Measurements from ENCODE around the gene PTPRT. TPM values are rescaled to one million over a fixed set of nuclear protein-coding genes. Genes with fewer than 3 reads are reported as not detected.

The PTPRT gene
- total and polyA plus RNA-seq, 10 of the 15 experiments (the other 5 are each of a cell fraction or from before 2014, with no cell fraction given): not detected

GRCh38 chr20:43238833-43239232 lies 49.1 kb upstream of the PTPRT start:
- intact Hi-C loops (cut with micrococcal nuclease; ENCODE audit: unreplicated experiment): no loop called here
- Histone ChIP-seq H3K9ac (ENCODE audit: control insufficient read depth, insufficient read depth, low read length) (no peak overlapping the region), H3K4me3 (no peak overlapping the region), H3K27me3 (replicated peaks in 1 of 2; ENCODE audit: control insufficient read depth in 2 of 2, insufficient read depth in 2 of 2, low read length in 1 of 2) (no peaks in the 10 kb centered on the region; a peak in 2 of 4 replicates), H3K4me1 (ENCODE audit: control insufficient read depth, insufficient read depth, low read length) (no peaks in the 10 kb centered on the region), H3K79me2 (ENCODE audit: control insufficient read depth, insufficient read depth, low read length) (no peaks in the 10 kb centered on the region), H3K4me2 (ENCODE audit: control insufficient read depth, insufficient read depth) (no peak overlapping the region), H2AFZ (ENCODE audit: control insufficient read depth, low read depth, low read length) (no peak overlapping the region), H4K20me1 (ENCODE audit: control insufficient read depth, insufficient read depth) (no peaks in the 10 kb centered on the region), H3K27ac (ENCODE audit: control insufficient read depth, insufficient read depth) (no peak overlapping the region), H3K9me3 (replicated peaks; ENCODE audit: control insufficient read depth, insufficient read depth, low read length) (no peaks in the 10 kb centered on the region), H3K36me3 (ENCODE audit: control insufficient read depth in 2 of 2, insufficient read depth in 2 of 2, low read length in 1 of 2) (no peaks in the 10 kb centered on the region)
- ChIA-PET SMC1A (ENCODE audit: uncharacterized antibody, unreplicated experiment) (no interaction called here), CTCF (no interaction called here), POLR2A (no interaction called here), RAD21 (ENCODE audit: unreplicated experiment) (no interaction called here)
- ATAC-seq (peak; percentile 40; the same call in 1 of the 3 replicates), FAIRE-seq (no peak), DNase-seq (ENCODE audit: low read depth, low spot score) (no peak)
- in situ Hi-C loops (cut with MboI): no loop called here
- BruUV-seq (replicated peaks): no TSS peak
- 7% methylated on average over 3 of the region's 3 CpGs for WGBS (ENCODE audit: insufficient coverage, insufficient replicate concordance, low lambda C conversion rate, missing lambda C conversion rate)
- no peak for TF ChIP-seq JUNB (IDR thresholded peaks at IDR 0.05)
- TF ChIP-seq ZBTB40 (IDR thresholded peaks at IDR 0.05; ENCODE audit: borderline replicate concordance): no peak
- TF ChIP-seq ETV6 (conservative IDR thresholded peaks at IDR 0.05 in 1 of 2, IDR thresholded peaks at IDR 0.05 in 1 of 2; ENCODE audit: borderline replicate concordance in 1 of 2, low read depth in 1 of 2): no peak
- TF ChIP-seq SMAD1 (IDR thresholded peaks at IDR 0.05; ENCODE audit: low read depth, partially characterized antibody): no peak
- peak; percentile 73 for TF ChIP-seq NFYB (IDR thresholded peaks at IDR 0.05; ENCODE audit: insufficient read depth, low read depth, low read length)
- peak; percentile 32; the same call in 1 of the 2 replicates for TF ChIP-seq RAD51 (IDR thresholded peaks at IDR 0.05)
- no peak for TF ChIP-seq FOS (IDR thresholded peaks at IDR 0.05; ENCODE audit: borderline replicate concordance, extremely low read depth, insufficient read length)
- TF ChIP-seq, protein P1, sequence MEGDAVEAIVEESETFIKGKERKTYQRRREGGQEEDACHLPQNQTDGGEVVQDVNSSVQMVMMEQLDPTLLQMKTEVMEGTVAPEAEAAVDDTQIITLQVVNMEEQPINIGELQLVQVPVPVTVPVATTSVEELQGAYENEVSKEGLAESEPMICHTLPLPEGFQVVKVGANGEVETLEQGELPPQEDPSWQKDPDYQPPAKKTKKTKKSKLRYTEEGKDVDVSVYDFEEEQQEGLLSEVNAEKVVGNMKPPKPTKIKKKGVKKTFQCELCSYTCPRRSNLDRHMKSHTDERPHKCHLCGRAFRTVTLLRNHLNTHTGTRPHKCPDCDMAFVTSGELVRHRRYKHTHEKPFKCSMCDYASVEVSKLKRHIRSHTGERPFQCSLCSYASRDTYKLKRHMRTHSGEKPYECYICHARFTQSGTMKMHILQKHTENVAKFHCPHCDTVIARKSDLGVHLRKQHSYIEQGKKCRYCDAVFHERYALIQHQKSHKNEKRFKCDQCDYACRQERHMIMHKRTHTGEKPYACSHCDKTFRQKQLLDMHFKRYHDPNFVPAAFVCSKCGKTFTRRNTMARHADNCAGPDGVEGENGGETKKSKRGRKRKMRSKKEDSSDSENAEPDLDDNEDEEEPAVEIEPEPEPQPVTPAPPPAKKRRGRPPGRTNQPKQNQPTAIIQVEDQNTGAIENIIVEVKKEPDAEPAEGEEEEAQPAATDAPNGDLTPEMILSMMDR (IDR thresholded peaks at IDR 0.05 in 2 of 3, conservative IDR thresholded peaks at IDR 0.05 in 1 of 3; ENCODE audit: control insufficient read depth in 2 of 3, extremely low read depth in 1 of 3, insufficient read depth in 1 of 3, low read depth in 3 of 3, low read length in 3 of 3): no peak
- TF ChIP-seq, protein P2, sequence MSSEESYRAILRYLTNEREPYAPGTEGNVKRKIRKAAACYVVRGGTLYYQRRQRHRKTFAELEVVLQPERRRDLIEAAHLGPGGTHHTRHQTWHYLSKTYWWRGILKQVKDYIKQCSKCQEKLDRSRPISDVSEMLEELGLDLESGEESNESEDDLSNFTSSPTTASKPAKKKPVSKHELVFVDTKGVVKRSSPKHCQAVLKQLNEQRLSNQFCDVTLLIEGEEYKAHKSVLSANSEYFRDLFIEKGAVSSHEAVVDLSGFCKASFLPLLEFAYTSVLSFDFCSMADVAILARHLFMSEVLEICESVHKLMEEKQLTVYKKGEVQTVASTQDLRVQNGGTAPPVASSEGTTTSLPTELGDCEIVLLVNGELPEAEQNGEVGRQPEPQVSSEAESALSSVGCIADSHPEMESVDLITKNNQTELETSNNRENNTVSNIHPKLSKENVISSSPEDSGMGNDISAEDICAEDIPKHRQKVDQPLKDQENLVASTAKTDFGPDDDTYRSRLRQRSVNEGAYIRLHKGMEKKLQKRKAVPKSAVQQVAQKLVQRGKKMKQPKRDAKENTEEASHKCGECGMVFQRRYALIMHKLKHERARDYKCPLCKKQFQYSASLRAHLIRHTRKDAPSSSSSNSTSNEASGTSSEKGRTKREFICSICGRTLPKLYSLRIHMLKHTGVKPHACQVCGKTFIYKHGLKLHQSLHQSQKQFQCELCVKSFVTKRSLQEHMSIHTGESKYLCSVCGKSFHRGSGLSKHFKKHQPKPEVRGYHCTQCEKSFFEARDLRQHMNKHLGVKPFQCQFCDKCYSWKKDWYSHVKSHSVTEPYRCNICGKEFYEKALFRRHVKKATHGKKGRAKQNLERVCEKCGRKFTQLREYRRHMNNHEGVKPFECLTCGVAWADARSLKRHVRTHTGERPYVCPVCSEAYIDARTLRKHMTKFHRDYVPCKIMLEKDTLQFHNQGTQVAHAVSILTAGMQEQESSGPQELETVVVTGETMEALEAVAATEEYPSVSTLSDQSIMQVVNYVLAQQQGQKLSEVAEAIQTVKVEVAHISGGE (CRISPR knock-in tag; IDR thresholded peaks at IDR 0.05): no peak
- peak; percentile 48; the same call in 1 of the 2 replicates for TF ChIP-seq HCFC1 (IDR thresholded peaks at IDR 0.05; ENCODE audit: low read length)
- no peak for TF ChIP-seq BCLAF1 (IDR thresholded peaks at IDR 0.05)
